Measurements from ENCODE around the gene PPP1R18.

- TF ChIP-seq EZH2 (IDR thresholded peaks at IDR 0.05; ENCODE audit: insufficient read depth, poor library complexity, severe bottlenecking) (no peak), EZH2phosphoT487 (IDR thresholded peaks at IDR 0.05; ENCODE audit: insufficient read depth, low read depth) (no peak)
Measured at GRCh38 chr6:30681766-30682142, 4.7 kb downstream of the PPP1R18 start.

Data from GM23248 (cell line).